ENCODE results near the gene PRDM16.
"Not testable (repeated sequence)": the region's sequence is repeated elsewhere in the genome, so short reads cannot be mapped to it uniquely, and the experiment has no call there.

Gene PRDM16

DNA sequence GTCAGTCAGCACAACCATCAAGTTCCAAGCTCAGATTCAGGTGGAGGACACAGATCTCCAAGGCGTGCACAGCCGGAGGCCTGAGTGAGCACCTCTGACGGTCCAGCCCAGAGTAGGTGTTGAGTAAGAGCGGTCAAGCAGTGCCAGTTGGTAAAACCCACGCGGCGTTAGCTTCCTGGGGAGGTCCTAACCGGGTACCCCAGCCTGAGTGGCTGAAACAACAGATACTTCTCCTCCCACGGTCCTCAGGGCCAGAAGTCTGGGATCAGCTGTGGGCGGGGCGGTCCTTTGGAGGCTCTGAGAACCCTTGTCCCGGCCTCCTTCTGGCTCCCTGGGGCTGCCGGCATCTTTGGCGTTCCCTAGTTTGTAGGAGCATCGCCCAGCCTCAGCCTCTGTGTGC lies 94.4 kb downstream of the PRDM16 start:
- Histone ChIP-seq H3K9ac (ENCODE audit: low read depth, low read length, poor library complexity, severe bottlenecking) (no peak overlapping the region), H3K27me3 (ENCODE audit: insufficient read depth, low read length, poor library complexity, severe bottlenecking) (no peaks in the 10 kb centered on the region), H3F3A (ENCODE audit: low read depth) (no peaks in the 10 kb centered on the region), H3K9me2 (replicated peaks; ENCODE audit: low read depth, low read length) (no peaks in the 10 kb centered on the region), H4K20me1 (ENCODE audit: insufficient read depth, low read length, poor library complexity, severe bottlenecking) (no peaks in the 10 kb centered on the region), H3K4me2 (ENCODE audit: low read depth, low read length, poor library complexity, severe bottlenecking) (no peak overlapping the region), H3K4me1 (ENCODE audit: insufficient read depth, low read length, poor library complexity, severe bottlenecking) (no peaks in the 10 kb centered on the region), H3K9me3 (ENCODE audit: insufficient read depth, low read depth, low read length) (no peaks in the 10 kb centered on the region), H3K79me2 (ENCODE audit: insufficient read depth, low read length) (no peaks in the 10 kb centered on the region), H3K36me3 (ENCODE audit: insufficient read depth, low read length) (no peaks in the 10 kb centered on the region), H2AFZ (ENCODE audit: low read length) (no peak overlapping the region), H3K4me3 (ENCODE audit: low read length, poor library complexity, severe bottlenecking) (no peak overlapping the region)
- no peak for TF ChIP-seq EZH2phosphoT487 (IDR thresholded peaks at IDR 0.05; ENCODE audit: borderline replicate concordance)
- TF ChIP-seq, protein P1, sequence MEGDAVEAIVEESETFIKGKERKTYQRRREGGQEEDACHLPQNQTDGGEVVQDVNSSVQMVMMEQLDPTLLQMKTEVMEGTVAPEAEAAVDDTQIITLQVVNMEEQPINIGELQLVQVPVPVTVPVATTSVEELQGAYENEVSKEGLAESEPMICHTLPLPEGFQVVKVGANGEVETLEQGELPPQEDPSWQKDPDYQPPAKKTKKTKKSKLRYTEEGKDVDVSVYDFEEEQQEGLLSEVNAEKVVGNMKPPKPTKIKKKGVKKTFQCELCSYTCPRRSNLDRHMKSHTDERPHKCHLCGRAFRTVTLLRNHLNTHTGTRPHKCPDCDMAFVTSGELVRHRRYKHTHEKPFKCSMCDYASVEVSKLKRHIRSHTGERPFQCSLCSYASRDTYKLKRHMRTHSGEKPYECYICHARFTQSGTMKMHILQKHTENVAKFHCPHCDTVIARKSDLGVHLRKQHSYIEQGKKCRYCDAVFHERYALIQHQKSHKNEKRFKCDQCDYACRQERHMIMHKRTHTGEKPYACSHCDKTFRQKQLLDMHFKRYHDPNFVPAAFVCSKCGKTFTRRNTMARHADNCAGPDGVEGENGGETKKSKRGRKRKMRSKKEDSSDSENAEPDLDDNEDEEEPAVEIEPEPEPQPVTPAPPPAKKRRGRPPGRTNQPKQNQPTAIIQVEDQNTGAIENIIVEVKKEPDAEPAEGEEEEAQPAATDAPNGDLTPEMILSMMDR (conservative IDR thresholded peaks at IDR 0.05; ENCODE audit: low read length): no peak

DNA sequence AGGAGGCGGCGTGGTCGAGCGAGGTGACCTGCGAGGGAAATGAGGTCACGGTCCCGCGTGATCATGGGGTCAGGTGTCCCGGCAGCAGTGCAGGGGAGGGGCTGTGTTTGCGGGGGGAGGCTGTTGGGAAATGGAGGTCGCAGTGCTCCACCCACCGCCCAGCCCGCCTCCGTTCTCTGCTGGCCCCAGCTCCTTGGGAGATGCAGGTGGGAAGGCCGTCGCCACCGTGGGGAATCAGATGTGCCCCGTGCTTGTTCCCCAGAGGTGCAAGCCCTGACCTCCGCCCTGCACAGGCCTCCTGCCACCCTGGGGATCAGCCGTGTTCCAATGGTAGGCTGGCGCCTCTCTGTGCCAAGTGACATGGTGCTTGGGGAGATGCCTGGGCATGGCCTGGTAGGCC lies 95.7 kb downstream of the PRDM16 start:
- Histone ChIP-seq H3F3A (ENCODE audit: low read depth) (no peaks in the 10 kb centered on the region), H3K79me2 (ENCODE audit: insufficient read depth, low read length) (no peaks in the 10 kb centered on the region), H4K20me1 (ENCODE audit: insufficient read depth, low read length, poor library complexity, severe bottlenecking) (peaks cover 2% of the 10 kb centered on the region), H3K36me3 (ENCODE audit: insufficient read depth, low read length) (no peaks in the 10 kb centered on the region), H3K9me2 (replicated peaks; ENCODE audit: low read depth, low read length) (no peaks in the 10 kb centered on the region), H3K9ac (ENCODE audit: low read depth, low read length, poor library complexity, severe bottlenecking) (no peak overlapping the region), H3K4me2 (ENCODE audit: low read depth, low read length, poor library complexity, severe bottlenecking) (no peak overlapping the region), H2AFZ (ENCODE audit: low read length) (no peak overlapping the region), H3K4me3 (ENCODE audit: low read length, poor library complexity, severe bottlenecking) (no peak overlapping the region), H3K9me3 (ENCODE audit: insufficient read depth, low read depth, low read length) (no peaks in the 10 kb centered on the region), H3K27me3 (ENCODE audit: insufficient read depth, low read length, poor library complexity, severe bottlenecking) (no peaks in the 10 kb centered on the region), H3K4me1 (ENCODE audit: insufficient read depth, low read length, poor library complexity, severe bottlenecking) (no peaks in the 10 kb centered on the region)
- no peak for TF ChIP-seq EZH2phosphoT487 (IDR thresholded peaks at IDR 0.05; ENCODE audit: borderline replicate concordance)
- TF ChIP-seq, protein P1 (conservative IDR thresholded peaks at IDR 0.05; ENCODE audit: low read length): no peak

DNA sequence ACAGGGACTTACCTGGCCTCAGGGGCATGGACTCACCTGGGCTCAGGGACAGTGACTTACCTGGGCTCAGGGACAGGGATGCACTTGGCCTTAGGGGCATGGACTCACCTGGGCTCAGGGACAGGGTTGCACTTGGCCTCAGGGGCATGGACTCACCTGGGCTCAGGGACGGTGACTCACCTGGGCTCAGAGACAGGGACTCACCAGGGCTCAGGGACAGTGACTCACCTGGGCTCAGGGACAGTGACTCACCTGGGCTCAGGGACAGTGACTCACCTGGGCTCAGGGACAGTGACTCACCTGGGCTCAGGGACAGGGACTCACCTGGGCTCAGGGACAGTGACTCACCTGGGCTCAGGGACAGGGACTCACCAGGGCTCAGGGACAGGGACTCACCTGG lies 96.2 kb downstream of the PRDM16 start:
- not testable (repeated sequence) for H3K27me3 ChIP-seq (ENCODE audit: insufficient read depth, low read length, poor library complexity, severe bottlenecking)

DNA sequence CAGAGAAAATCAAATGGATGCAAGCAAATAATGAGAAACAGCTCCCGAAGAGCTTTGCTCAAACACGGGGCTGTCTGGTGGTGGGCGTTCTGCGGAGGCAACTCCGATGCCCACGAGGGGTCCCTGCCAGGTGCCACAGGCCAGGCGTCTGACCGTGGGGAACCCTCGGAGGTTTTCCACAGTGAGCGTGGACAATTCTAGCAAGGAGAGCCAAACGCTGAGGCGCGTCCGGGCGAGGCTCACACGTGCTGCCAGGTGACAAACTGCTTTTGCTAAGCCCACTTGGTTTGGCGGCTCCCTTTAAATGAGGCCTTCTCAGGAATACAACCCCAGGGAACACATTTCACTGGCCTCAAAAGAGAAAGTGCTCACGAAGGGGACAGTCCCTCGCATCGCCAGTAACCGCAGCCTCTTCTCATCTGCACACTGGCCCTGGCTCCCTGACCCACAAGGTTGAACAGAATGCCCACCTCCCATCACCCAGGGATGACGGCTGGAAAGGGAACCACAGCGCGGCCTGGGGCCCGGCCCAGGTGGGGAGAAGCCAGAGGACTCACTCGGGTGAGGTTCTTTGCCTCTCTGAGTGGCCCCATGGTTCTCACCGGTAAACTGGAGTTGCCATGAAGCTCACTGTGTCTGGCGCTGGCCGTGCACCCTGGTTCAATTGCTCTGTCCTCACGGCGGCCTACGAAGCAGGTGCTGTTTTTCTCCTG lies 97.4 kb downstream of the PRDM16 start:
- H3F3A ChIP-seq (ENCODE audit: low read depth): no peaks in the 10 kb centered on the region
- no peaks in the 10 kb centered on the region for H3K79me2 ChIP-seq (ENCODE audit: insufficient read depth, low read length)
- H3K4me2 ChIP-seq (ENCODE audit: low read depth, low read length, poor library complexity, severe bottlenecking): no peak overlapping the region
- no peaks in the 10 kb centered on the region for H3K27me3 ChIP-seq (ENCODE audit: insufficient read depth, low read length, poor library complexity, severe bottlenecking)
- H3K9ac ChIP-seq (ENCODE audit: low read depth, low read length, poor library complexity, severe bottlenecking): no peak overlapping the region
- H3K9me2 ChIP-seq (replicated peaks; ENCODE audit: low read depth, low read length): no peaks in the 10 kb centered on the region
- no peak overlapping the region for H2AFZ ChIP-seq (ENCODE audit: low read length)
- H3K4me3 ChIP-seq (ENCODE audit: low read length, poor library complexity, severe bottlenecking): no peak overlapping the region
- no peaks in the 10 kb centered on the region for H3K4me1 ChIP-seq (ENCODE audit: insufficient read depth, low read length, poor library complexity, severe bottlenecking)
- no peaks in the 10 kb centered on the region for H3K9me3 ChIP-seq (ENCODE audit: insufficient read depth, low read depth, low read length)
- no peaks in the 10 kb centered on the region for H3K36me3 ChIP-seq (ENCODE audit: insufficient read depth, low read length)
- H4K20me1 ChIP-seq (ENCODE audit: insufficient read depth, low read length, poor library complexity, severe bottlenecking): peaks cover 3% of the 10 kb centered on the region
- TF ChIP-seq, protein P1 (conservative IDR thresholded peaks at IDR 0.05; ENCODE audit: low read length): no peak
- no peak for TF ChIP-seq EZH2phosphoT487 (IDR thresholded peaks at IDR 0.05; ENCODE audit: borderline replicate concordance)

More for the DNA sequence above, 96.2 kb downstream of the PRDM16 start:
- not testable (repeated sequence) for H3K36me3 ChIP-seq (ENCODE audit: insufficient read depth, low read length); H3F3A ChIP-seq (ENCODE audit: low read depth); H3K79me2 ChIP-seq (ENCODE audit: insufficient read depth, low read length); H3K9me3 ChIP-seq (ENCODE audit: insufficient read depth, low read depth, low read length); H3K4me3 ChIP-seq (ENCODE audit: low read length, poor library complexity, severe bottlenecking); H3K4me2 ChIP-seq (ENCODE audit: low read depth, low read length, poor library complexity, severe bottlenecking); H3K9me2 ChIP-seq (replicated peaks; ENCODE audit: low read depth, low read length); H2AFZ ChIP-seq (ENCODE audit: low read length); H3K9ac ChIP-seq (ENCODE audit: low read depth, low read length, poor library complexity, severe bottlenecking); H4K20me1 ChIP-seq (ENCODE audit: insufficient read depth, low read length, poor library complexity, severe bottlenecking); H3K4me1 ChIP-seq (ENCODE audit: insufficient read depth, low read length, poor library complexity, severe bottlenecking)
